H9 (cell line): ENCODE data around the gene SUN2. TPM values are rescaled to one million over a fixed set of nuclear protein-coding genes. Genes with fewer than 3 reads are reported as not detected.

Experiments
- DNase-seq: peaks from one replicate; pipeline ENCODE4 v3.0.0-alpha.2; 2017
- H2AFZ ChIP-seq: one replicate; pipeline ENCODE4 v1.6.1; 2013; ENCODE audit warnings: mild to moderate bottlenecking, low read length, control low read depth, moderate library complexity
- H2AK5ac ChIP-seq: 2 replicates; pipeline ENCODE4 v1.6.1; 2013; ENCODE audit warnings: low read length, control low read depth, mixed read lengths; ENCODE audit not compliant: insufficient read length
- H2BK120ac ChIP-seq: one replicate; pipeline ENCODE4 v1.6.1; 2013; ENCODE audit warnings: low read depth, mild to moderate bottlenecking, low read length, control low read depth, inconsistent platforms; ENCODE audit not compliant: poor library complexity, severe bottlenecking
- H2BK12ac ChIP-seq: 2 replicates; pipeline ENCODE4 v1.6.1; 2013; ENCODE audit warnings: low read length, control low read depth, mixed read lengths, low read depth; ENCODE audit not compliant: insufficient read length
- H2BK15ac ChIP-seq: 2 replicates; pipeline ENCODE4 v1.6.1; 2013; ENCODE audit warnings: low read depth, low read length, control low read depth
- H2BK20ac ChIP-seq: one replicate; pipeline ENCODE4 v1.6.1; 2013; ENCODE audit warnings: low read depth, mild to moderate bottlenecking, low read length, control low read depth, inconsistent platforms; ENCODE audit not compliant: poor library complexity, severe bottlenecking
- H2BK5ac ChIP-seq: 2 replicates; pipeline ENCODE4 v1.6.1; 2013; ENCODE audit warnings: low read length, control low read depth, mixed read lengths; ENCODE audit not compliant: insufficient read length
- H3K14ac ChIP-seq: 2 replicates; pipeline ENCODE4 v1.6.1; 2013; ENCODE audit warnings: low read length, control low read depth; ENCODE audit not compliant: insufficient read depth
- H3K18ac ChIP-seq: 2 replicates; pipeline ENCODE4 v1.6.1; 2013; ENCODE audit warnings: low read depth, mild to moderate bottlenecking, mixed read lengths, low read length, control low read depth; ENCODE audit not compliant: insufficient read length
- H3K23ac ChIP-seq: 2 replicates; pipeline ENCODE4 v1.6.1; 2013; ENCODE audit warnings: low read length, control low read depth, mixed read lengths, low read depth; ENCODE audit not compliant: insufficient read length
- H3K23me2 ChIP-seq: 2 replicates; pipeline ENCODE4 v1.6.1; 2013; ENCODE audit warnings: low read depth, mild to moderate bottlenecking, mixed read lengths, low read length, control low read depth; ENCODE audit not compliant: insufficient read length, poor library complexity, severe bottlenecking
- H3K27ac ChIP-seq: 2 replicates; pipeline ENCODE4 v1.5.1; 2013; ENCODE audit warnings: low read length, control low read depth, mixed read lengths, low read depth; ENCODE audit not compliant: insufficient read length
- H3K27me3 ChIP-seq: 2 replicates; pipeline ENCODE4 v1.6.1; 2013; ENCODE audit warnings: low read length, control low read depth, inconsistent platforms; ENCODE audit not compliant: insufficient read depth
- H3K4ac ChIP-seq: 2 replicates; pipeline ENCODE4 v1.6.1; 2013; ENCODE audit warnings: low read depth, mild to moderate bottlenecking, control low read depth, inconsistent platforms, low read length, moderate library complexity
- H3K4me1 ChIP-seq: 2 replicates; pipeline ENCODE4 v1.6.1; 2013; ENCODE audit warnings: low read length, control low read depth, inconsistent platforms; ENCODE audit not compliant: insufficient read depth
- H3K4me2 ChIP-seq: 2 replicates; pipeline ENCODE4 v1.6.1; 2013; ENCODE audit warnings: low read length, control low read depth, mixed read lengths; ENCODE audit not compliant: insufficient read length, insufficient read depth
- H3K56ac ChIP-seq: 2 replicates; pipeline ENCODE4 v1.6.1; 2013; ENCODE audit warnings: low read depth, mild to moderate bottlenecking, mixed read lengths, low read length, control low read depth; ENCODE audit not compliant: insufficient read length
- H3K79me1 ChIP-seq: 2 replicates; pipeline ENCODE4 v1.6.1; 2013; ENCODE audit warnings: low read depth, mild to moderate bottlenecking, moderate library complexity, low read length, control low read depth, inconsistent platforms; ENCODE audit not compliant: insufficient read depth, poor library complexity, severe bottlenecking
- H3K79me2 ChIP-seq: 2 replicates; pipeline ENCODE4 v1.6.1; 2013; ENCODE audit warnings: low read length, control low read depth, inconsistent platforms; ENCODE audit not compliant: insufficient read depth
- H3K9ac ChIP-seq: 2 replicates; pipeline ENCODE4 v1.6.1; 2013; ENCODE audit warnings: low read length, control low read depth, mixed read lengths; ENCODE audit not compliant: insufficient read length; ENCODE audit errors: extremely low read depth
- H3K9me3 ChIP-seq: one replicate; pipeline ENCODE4 v1.6.1; 2013; ENCODE audit warnings: low read depth, low read length, inconsistent platforms; ENCODE audit not compliant: control insufficient read depth
- H3T11ph ChIP-seq: one replicate; pipeline ENCODE4 v1.6.1; 2013; ENCODE audit warnings: mild to moderate bottlenecking, low read length, control low read depth, inconsistent platforms
- H4K20me1 ChIP-seq: one replicate; pipeline ENCODE4 v1.6.1; 2013; ENCODE audit not compliant: control insufficient read depth, insufficient read length, insufficient read depth
- H4K5ac ChIP-seq: 2 replicates; pipeline ENCODE4 v1.6.1; 2013; ENCODE audit warnings: low read depth, mild to moderate bottlenecking, mixed read lengths, low read length, control low read depth; ENCODE audit not compliant: insufficient read length
- H4K8ac ChIP-seq: replicated peaks from 2 replicates; pipeline ENCODE4 v1.6.1; 2013; ENCODE audit warnings: low read length, control low read depth, mixed read lengths, low read depth; ENCODE audit not compliant: insufficient read length
- H4K91ac ChIP-seq: 2 replicates; pipeline ENCODE4 v1.6.1; 2013; ENCODE audit warnings: low read depth, mild to moderate bottlenecking, moderate library complexity, mixed read lengths, low read length, control low read depth; ENCODE audit not compliant: insufficient read length
- H3K27ac Mint-ChIP-seq, 3 experiments: 2 replicates in 2 of 3; 3 replicates in 1 of 3; pipeline ENCODE4 v1.8.0; 2020 to 2021; ENCODE audit warnings: mixed read lengths in 3 of 3, mild to moderate bottlenecking in 1 of 3, moderate library complexity in 1 of 3
- H3K27me3 Mint-ChIP-seq: 2 replicates; pipeline ENCODE4 v1.8.0; 2021; ENCODE audit warnings: low read depth, mild to moderate bottlenecking, moderate library complexity, mixed read lengths
- H3K36me3 Mint-ChIP-seq, 3 experiments: 2 replicates in 2 of 3; 3 replicates in 1 of 3; pipeline ENCODE4 v1.8.0; 2020 to 2021; ENCODE audit warnings: low read depth in 3 of 3, mixed read lengths in 3 of 3; ENCODE audit not compliant: insufficient read depth in 1 of 3
- H3K4me1 Mint-ChIP-seq, 2 experiments: 2 replicates each; pipeline ENCODE4 v1.8.0; 2020; ENCODE audit warnings: mixed read lengths in 2 of 2
- H3K4me3 Mint-ChIP-seq, 2 experiments: 2 replicates in 1 of 2; 3 replicates in 1 of 2; pipeline ENCODE4 v1.8.0; 2020 to 2021; ENCODE audit warnings: mild to moderate bottlenecking in 2 of 2, mixed read lengths in 2 of 2, moderate library complexity in 1 of 2
- H3K9me3 Mint-ChIP-seq, 2 experiments: 2 replicates in 1 of 2; 3 replicates in 1 of 2; pipeline ENCODE4 v1.8.0; 2020; ENCODE audit warnings: mild to moderate bottlenecking in 2 of 2, mixed read lengths in 2 of 2, moderate library complexity in 1 of 2
- WGBS: extraction: QIAGEN DNeasy Blood & Tissue Kit; methylation state at CpG from one replicate; pipeline ENCODE4 v1.1.7; 2013; ENCODE audit warnings: missing lambda C conversion rate, low lambda C conversion rate, mixed read lengths; ENCODE audit not compliant: insufficient read length; ENCODE audit errors: extremely low coverage; 5-methylcytosine and 5-hydroxymethylcytosine counted together
- total RNA-seq: library from RNA; stranded (reverse); gene quantifications from 2 replicates; pipeline ENCODE4 v1.2.1, GENCODE V29; 2021
- TF ChIP-seq, protein P1 (sequence below): fragments of 200-600 bp; sonication (generic); conservative IDR thresholded peaks from 3 replicates; pipeline ENCODE4 v1.8.0; 2021; ENCODE audit warnings: antibody characterized with exemption, mild to moderate bottlenecking

Gene SUN2
- total RNA-seq, 1 experiment from 2014 or later = 12.0 TPM

DNA sequence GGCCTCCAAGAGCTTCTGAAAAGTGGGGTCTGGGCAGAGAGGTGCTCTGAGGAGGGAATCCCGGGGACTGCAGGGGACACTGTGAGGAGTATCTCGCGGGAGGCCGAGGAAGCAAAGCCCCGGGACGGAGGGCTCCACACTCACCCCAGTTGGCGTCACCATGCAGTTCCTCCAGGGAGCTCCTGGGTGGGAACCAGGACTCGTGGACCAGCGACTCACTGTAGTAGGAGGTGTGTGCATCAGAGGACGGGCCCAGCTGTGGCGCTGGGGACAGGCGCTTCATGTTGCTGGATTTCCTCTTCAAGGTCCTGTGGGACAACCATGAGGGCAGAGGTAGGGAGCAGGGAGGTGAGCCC, 4.8 kb downstream of the SUN2 start:
- H2BK20ac ChIP-seq = no peak overlapping the region
- no peaks in the 10 kb centered on the region for H3K79me1 ChIP-seq
- H3K18ac ChIP-seq = no peak overlapping the region
- no peak overlapping the region for H3K27ac ChIP-seq
- DNase-seq = no peak
- no peak overlapping the region for H2BK5ac ChIP-seq
- Mint-ChIP-seq H3K27ac (no peak overlapping the region), H3K9me3 (no peaks in the 10 kb centered on the region), H3K36me3 (peaks cover 0 to 23% (median 5%) of the 10 kb centered on the region in 3 experiments; a peak in 4 of 7 replicates), H3K4me1 (peaks cover 15 to 16% of the 10 kb centered on the region in 2 experiments), H3K27me3 (peaks cover 2% of the 10 kb centered on the region; the same call in 1 of the 2 replicates), H3K4me3 (no peak overlapping the region)
- H3T11ph ChIP-seq = no peak overlapping the region
- no peak overlapping the region for H3K23ac ChIP-seq
- H4K20me1 ChIP-seq = no peaks in the 10 kb centered on the region
- no peak overlapping the region for H4K5ac ChIP-seq
- no peak overlapping the region for H4K8ac ChIP-seq
- H3K4me1 ChIP-seq = peaks cover 5% of the 10 kb centered on the region; the same call in 1 of the 2 replicates
- no CpG with 5 or more reads among the region's 12 CpGs for WGBS
- H3K4me2 ChIP-seq = no peak overlapping the region
- H2AFZ ChIP-seq = no peak overlapping the region
- H2BK12ac ChIP-seq = no peak overlapping the region
- no peak overlapping the region for H4K91ac ChIP-seq
- no peak overlapping the region for H3K14ac ChIP-seq
- no peak overlapping the region for H3K56ac ChIP-seq
- no peaks in the 10 kb centered on the region; the same call in 1 of the 2 replicates for H3K27me3 ChIP-seq
- no peak overlapping the region for H3K4ac ChIP-seq
- no peak overlapping the region for H2BK120ac ChIP-seq
- H2BK15ac ChIP-seq = no peak overlapping the region
- TF ChIP-seq, protein P1, sequence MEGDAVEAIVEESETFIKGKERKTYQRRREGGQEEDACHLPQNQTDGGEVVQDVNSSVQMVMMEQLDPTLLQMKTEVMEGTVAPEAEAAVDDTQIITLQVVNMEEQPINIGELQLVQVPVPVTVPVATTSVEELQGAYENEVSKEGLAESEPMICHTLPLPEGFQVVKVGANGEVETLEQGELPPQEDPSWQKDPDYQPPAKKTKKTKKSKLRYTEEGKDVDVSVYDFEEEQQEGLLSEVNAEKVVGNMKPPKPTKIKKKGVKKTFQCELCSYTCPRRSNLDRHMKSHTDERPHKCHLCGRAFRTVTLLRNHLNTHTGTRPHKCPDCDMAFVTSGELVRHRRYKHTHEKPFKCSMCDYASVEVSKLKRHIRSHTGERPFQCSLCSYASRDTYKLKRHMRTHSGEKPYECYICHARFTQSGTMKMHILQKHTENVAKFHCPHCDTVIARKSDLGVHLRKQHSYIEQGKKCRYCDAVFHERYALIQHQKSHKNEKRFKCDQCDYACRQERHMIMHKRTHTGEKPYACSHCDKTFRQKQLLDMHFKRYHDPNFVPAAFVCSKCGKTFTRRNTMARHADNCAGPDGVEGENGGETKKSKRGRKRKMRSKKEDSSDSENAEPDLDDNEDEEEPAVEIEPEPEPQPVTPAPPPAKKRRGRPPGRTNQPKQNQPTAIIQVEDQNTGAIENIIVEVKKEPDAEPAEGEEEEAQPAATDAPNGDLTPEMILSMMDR = no peak
- H3K79me2 ChIP-seq = no peaks in the 10 kb centered on the region
- peaks cover 9% of the 10 kb centered on the region for H3K23me2 ChIP-seq
- no peak overlapping the region for H2AK5ac ChIP-seq
- no peak overlapping the region for H3K9ac ChIP-seq
- H3K9me3 ChIP-seq = no peaks in the 10 kb centered on the region
